ENCODE data around the gene BMP6. TPM values are rescaled to one million over a fixed set of nuclear protein-coding genes. Genes with fewer than 3 reads are reported as not detected.

The BMP6 gene
- total and polyA plus RNA-seq, 2 of the 8 experiments (the other 6 are each of a cell fraction or from before 2014, with no cell fraction given), result 2.0 to 2.1 TPM

GRCh38 chr6:7747433-7747832 is 21.5 kb downstream of the BMP6 start:
- no peak overlapping the region for H4K8ac ChIP-seq (ENCODE audit: extremely low read depth, insufficient read depth, low read length)
- no peak for FAIRE-seq
- no peak overlapping the region for H3K27ac ChIP-seq (ENCODE audit: low read depth, low read length)
- no peak overlapping the region for H2BK120ac ChIP-seq (replicated peaks; ENCODE audit: low read depth, low read length)
- H3K4me1 ChIP-seq (replicated peaks in 1 of 4; ENCODE audit: control insufficient read depth in 3 of 4, insufficient read depth in 4 of 4, low read length in 3 of 4), result peaks cover 0 to 4% (median 0%) of the 10 kb centered on the region in 4 experiments; a peak in 1 of 7 replicates
- no peak overlapping the region for H2AK5ac ChIP-seq (ENCODE audit: low read depth, low read length)
- no peaks in the 10 kb centered on the region for H3K79me1 ChIP-seq (ENCODE audit: low read depth, low read length)
- H3K9ac ChIP-seq (replicated peaks in 1 of 4; ENCODE audit: extremely low read depth in 1 of 4, low read depth in 3 of 4, low read length in 3 of 4), result no peak overlapping the region
- no peak overlapping the region for H2BK20ac ChIP-seq (ENCODE audit: low read length)
- H3K4me3 ChIP-seq (ENCODE audit: extremely low read depth in 1 of 4, insufficient read depth in 2 of 4, low read depth in 3 of 4, low read length in 4 of 4), result no peak overlapping the region
- H3K36me3 ChIP-seq (ENCODE audit: control insufficient read depth in 2 of 4, insufficient read depth in 4 of 4, low read length in 3 of 4), result no peaks in the 10 kb centered on the region
- H3K23ac ChIP-seq (ENCODE audit: insufficient read length), result no peak overlapping the region
- ChIA-PET POLR2A (ENCODE audit: partially characterized antibody) (no interaction called here), CTCF (ENCODE audit: partially characterized antibody) (interaction anchor here (0.7 to 2.4 kb wide), 6 partner anchors 25 to 311 kb away, joined by 3 to 13 read pairs (median 3); no protein-coding TSS in a partner anchor)
- no peak overlapping the region for H2BK5ac ChIP-seq (ENCODE audit: low read depth, low read length)
- no peak overlapping the region for H3K56ac ChIP-seq (replicated peaks; ENCODE audit: insufficient read length, low read depth, low read length)
- H3K4me2 ChIP-seq (ENCODE audit: insufficient read depth in 1 of 2, low read depth in 2 of 2, low read length in 2 of 2), result no peak overlapping the region
- H2AFZ ChIP-seq (ENCODE audit: low read length), result no peak overlapping the region
- H4K20me1 ChIP-seq (replicated peaks in 1 of 2; ENCODE audit: control insufficient read depth in 1 of 2, insufficient read depth in 2 of 2, low read length in 2 of 2), result no peaks in the 10 kb centered on the region
- no peaks in the 10 kb centered on the region for H3K27me3 ChIP-seq (replicated peaks in 1 of 4; ENCODE audit: control insufficient read depth in 3 of 4, extremely low read depth in 1 of 4, insufficient read depth in 3 of 4, low read length in 3 of 4)
- no peak overlapping the region for H3K14ac ChIP-seq (ENCODE audit: insufficient read length)
- H2BK15ac ChIP-seq (ENCODE audit: low read length), result no peak overlapping the region
- H3K4ac ChIP-seq (replicated peaks; ENCODE audit: insufficient read length, low read depth, low read length), result no peak overlapping the region
- no peak for DNase-seq (ENCODE audit: low read depth in 1 of 2, low spot score in 2 of 2)
- no peaks in the 10 kb centered on the region for H3K9me3 ChIP-seq (ENCODE audit: insufficient read depth in 2 of 2, low read depth in 1 of 2, low read length in 1 of 2)
- H3K18ac ChIP-seq (ENCODE audit: extremely low read depth, low read length), result no peak overlapping the region
- no peaks in the 10 kb centered on the region for H3K23me2 ChIP-seq (ENCODE audit: low read depth, low read length)
- H3K79me2 ChIP-seq (ENCODE audit: control insufficient read depth in 1 of 2, insufficient read depth in 2 of 2, low read length in 2 of 2), result no peaks in the 10 kb centered on the region
- H4K5ac ChIP-seq (ENCODE audit: insufficient read length, low read depth, low read length), result no peak overlapping the region
- 82% methylated on average over 5 of the region's 5 CpGs; no CpG with 5 or more reads in 1 of the 2 experiments for WGBS, 2 experiments (ENCODE audit: extremely low coverage in 1 of 2, insufficient coverage in 1 of 2, insufficient read length in 1 of 2, insufficient replicate concordance in 2 of 2, low coverage in 1 of 2, low lambda C conversion rate in 2 of 2, missing lambda C conversion rate in 1 of 2)
- H2BK12ac ChIP-seq (ENCODE audit: low read depth, low read length), result no peak overlapping the region
- H4K91ac ChIP-seq (replicated peaks; ENCODE audit: insufficient read length, low read length), result no peak overlapping the region
- TF ChIP-seq KDM1A (IDR thresholded peaks at IDR 0.05; ENCODE audit: borderline replicate concordance, low read length) (no peak), CHD2 (IDR thresholded peaks at IDR 0.05; ENCODE audit: low read length) (no peak), PHF8 (conservative IDR thresholded peaks at IDR 0.05; ENCODE audit: low read depth, low read length) (no peak), BCL11A (IDR thresholded peaks at IDR 0.05; ENCODE audit: low read depth in 2 of 2, low read length in 2 of 2) (no peak), SP1 (IDR thresholded peaks at IDR 0.05; ENCODE audit: low read depth, low read length) (no peak)

Data from H1 (cell line).